Measurements from ENCODE around the gene NUP107.

DNA sequence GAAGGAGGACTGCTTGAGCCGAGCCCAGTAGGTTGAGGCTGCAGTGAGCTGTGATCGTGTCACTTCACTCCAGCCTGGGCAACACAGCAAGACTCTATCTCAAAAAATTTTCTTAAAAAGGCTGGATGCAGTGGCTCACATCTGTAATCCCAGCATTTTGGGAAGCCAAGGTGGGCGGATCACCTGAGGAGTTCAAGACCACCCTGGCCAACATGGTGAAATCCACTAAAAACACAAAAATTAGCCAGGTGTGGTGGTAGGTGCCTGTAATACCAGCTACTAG lies 104.1 kb downstream of the NUP107 start:
- TF ChIP-seq, protein P1, sequence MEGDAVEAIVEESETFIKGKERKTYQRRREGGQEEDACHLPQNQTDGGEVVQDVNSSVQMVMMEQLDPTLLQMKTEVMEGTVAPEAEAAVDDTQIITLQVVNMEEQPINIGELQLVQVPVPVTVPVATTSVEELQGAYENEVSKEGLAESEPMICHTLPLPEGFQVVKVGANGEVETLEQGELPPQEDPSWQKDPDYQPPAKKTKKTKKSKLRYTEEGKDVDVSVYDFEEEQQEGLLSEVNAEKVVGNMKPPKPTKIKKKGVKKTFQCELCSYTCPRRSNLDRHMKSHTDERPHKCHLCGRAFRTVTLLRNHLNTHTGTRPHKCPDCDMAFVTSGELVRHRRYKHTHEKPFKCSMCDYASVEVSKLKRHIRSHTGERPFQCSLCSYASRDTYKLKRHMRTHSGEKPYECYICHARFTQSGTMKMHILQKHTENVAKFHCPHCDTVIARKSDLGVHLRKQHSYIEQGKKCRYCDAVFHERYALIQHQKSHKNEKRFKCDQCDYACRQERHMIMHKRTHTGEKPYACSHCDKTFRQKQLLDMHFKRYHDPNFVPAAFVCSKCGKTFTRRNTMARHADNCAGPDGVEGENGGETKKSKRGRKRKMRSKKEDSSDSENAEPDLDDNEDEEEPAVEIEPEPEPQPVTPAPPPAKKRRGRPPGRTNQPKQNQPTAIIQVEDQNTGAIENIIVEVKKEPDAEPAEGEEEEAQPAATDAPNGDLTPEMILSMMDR (IDR thresholded peaks at IDR 0.05) = no peak
- no peak for TF ChIP-seq POLR2A (IDR thresholded peaks at IDR 0.05)
